Hepatocyte (in vitro differentiated cells): ENCODE results near the gene EGLN3.

Experiments used
- CTCF ChIP-seq: fragments of 200-600 bp; sonication (generic); IDR thresholded peaks from 2 replicates; pipeline ENCODE4 v1.5.1; 2016; ENCODE audit warnings: antibody characterized with exemption, mild to moderate bottlenecking; ENCODE audit not compliant: poor library complexity
- EZH2 ChIP-seq: fragments of 200-600 bp; sonication (generic); IDR thresholded peaks from 2 replicates; pipeline ENCODE4 v1.6.1; 2016; ENCODE audit warnings: antibody characterized with exemption, mild to moderate bottlenecking, borderline replicate concordance
- EZH2phosphoT487 ChIP-seq: fragments of 200-600 bp; sonication (generic); IDR thresholded peaks from one replicate; pipeline ENCODE4 v1.6.1; 2018; ENCODE audit warnings: antibody characterized with exemption, mild to moderate bottlenecking, low read depth, moderate library complexity; ENCODE audit not compliant: unreplicated experiment, severe bottlenecking

- no peak for TF ChIP-seq CTCF
- TF ChIP-seq EZH2: no peak
- no peak for TF ChIP-seq EZH2phosphoT487
These were observed 16.7 kb downstream of the EGLN3 start for GRCh38 chr14:33934043-33934750.
